Fibroblast of the aortic adventitia (primary cell): ENCODE results near the gene TMEM106B. TPM values are rescaled to one million over a fixed set of nuclear protein-coding genes. Genes with fewer than 3 reads are reported as not detected.
"Not testable (repeated sequence)": the region's sequence is repeated elsewhere in the genome, so short reads cannot be mapped to it uniquely, and the experiment has no call there.

ENCODE experiments used
- DNase-seq: peaks from one replicate; pipeline ENCODE4 v3.0.0-alpha.2; 2010; ENCODE audit warnings: low read depth
- H3K4me3 ChIP-seq: 2 replicates; pipeline ENCODE4 v1.5.1; 2011; ENCODE audit warnings: low read depth, mild to moderate bottlenecking, control low read depth, low read length, moderate library complexity
- CTCF ChIP-seq: IDR thresholded peaks from 2 replicates; pipeline ENCODE4 v1.5.1; 2011; ENCODE audit warnings: mild to moderate bottlenecking, low read length, control low read depth, inconsistent platforms; ENCODE audit not compliant: insufficient read depth
- total RNA-seq: library from RNA; depleted of rRNA; stranded (reverse); fragments of >200 nt; gene quantifications from 2 replicates; pipeline ENCODE4 v1.2.3, GENCODE V29; 2012; ENCODE audit warnings: low replicate concordance

Gene TMEM106B
- 50.2 and 146 TPM in 2 replicates for total RNA-seq

- TF ChIP-seq CTCF, result no peak
- DNase-seq, result peak; percentile 92
- H3K4me3 ChIP-seq, result peak within 1 kb of the TSS; percentile 91
Measured at GRCh38 chr7:12211054-12211710, at the start of gene TMEM106B. TSS of gene TMEM106B (plus strand) at chr7:12211294. CDS start at chr7:12214811, 3,517 bp downstream.

GRCh38 chr7:12162415-12163113 lies 48.5 kb upstream of the TMEM106B start:
- H3K4me3 ChIP-seq, result no peak overlapping the region
- DNase-seq, result peak; percentile 92
- TF ChIP-seq CTCF, result no peak

GRCh38 chr7:12168065-12168464 lies 43.0 kb upstream of the TMEM106B start:
- H3K4me3 ChIP-seq, DNase-seq: not testable (repeated sequence)

GRCh38 chr7:12169981-12170820 lies 40.9 kb upstream of the TMEM106B start:
- not testable (repeated sequence) for H3K4me3 ChIP-seq, DNase-seq

GRCh38 chr7:12173671-12174070 lies 37.4 kb upstream of the TMEM106B start:
- TF ChIP-seq CTCF, result no peak
- no peak overlapping the region for H3K4me3 ChIP-seq
- no peak for DNase-seq

- TF ChIP-seq CTCF, result no peak
- H3K4me3 ChIP-seq, result no peak overlapping the region
- no peak for DNase-seq
Measured at GRCh38 chr7:12174931-12175330, 36.2 kb upstream of the TMEM106B start.

- TF ChIP-seq CTCF, result no peak
- H3K4me3 ChIP-seq, result no peak overlapping the region
- no peak for DNase-seq
Measured at GRCh38 chr7:12178317-12178716, 32.8 kb upstream of the TMEM106B start.
